Pancreas (tissue), 10 donors: ENCODE data around the gene FAM221B. TPM values are rescaled to one million over a fixed set of nuclear protein-coding genes. Genes with fewer than 3 reads are reported as not detected.

Experiments
- ATAC-seq, 4 donors: fragments of 200-7000 bp; cut with Tn5 transposase; one replicate each; pipeline versions ENCODE4 v1.8.0 to v1.9.1; 2020; ENCODE audit warnings: mild to moderate bottlenecking in 4 of 4, moderate library complexity in 4 of 4
- DNase-seq, 6 donors: peaks; one replicate each; pipeline ENCODE4 v3.0.0-alpha.2; 2020
- FAIRE-seq: peaks from 2 replicates; lab custom pipeline; 2012; peaks lifted over from hg19 to GRCh38; lab: Jason Lieb, UNC
- H3K27ac ChIP-seq, 4 donors: fragments of 200-600 bp; sonication (generic); 1 replicate in 3 of 4; 2 replicates in 1 of 4; pipeline versions ENCODE4 v1.5.0 to v1.8.0; 2020
- H3K27me3 ChIP-seq, 4 donors: fragments of 200-600 bp; one replicate each; pipeline ENCODE4 v1.8.0; 2021
- H3K36me3 ChIP-seq, 3 donors: fragments of 200-600 bp; sonication (generic) in 1 of 3; one replicate each; pipeline versions ENCODE4 v1.5.0 to v1.8.0; 2020 to 2021
- H3K4me1 ChIP-seq, 3 donors: fragments of 200-600 bp; one replicate each; pipeline ENCODE4 v1.8.0; 2021
- H3K4me3 ChIP-seq, 4 donors: fragments of 200-600 bp; sonication (generic) in 2 of 4; one replicate each; pipeline versions ENCODE4 v1.5.0 to v1.8.0; 2020 to 2021
- H3K9me3 ChIP-seq, 4 donors: fragments of 200-600 bp; one replicate each; pipeline ENCODE4 v1.8.0; 2021
- WGBS, 2 donors: extraction: QIAGEN DNeasy Blood & Tissue Kit; methylation state at CpG; one replicate each; pipeline ENCODE4 v1.1.7; 2013; 5-methylcytosine and 5-hydroxymethylcytosine counted together
- intact Hi-C, 3 donors: fragments of 100-400 bp; cut with DNase I; formaldehyde crosslinking; loops; one replicate each; pipeline versions ENCODE4 v1.11.1 to v1.14.2; 2022
- polyA plus RNA-seq, 2 donors: library from polyadenylated mRNA; stranded (reverse); fragments of 200-250 nt; gene quantifications; one replicate each; pipeline ENCODE4 v1.2.3, GENCODE V29; 2013
- total RNA-seq, 6 donors: library from RNA; stranded (reverse); fragmentation: NEBNext Ultra II Directional in 4 of 6; extraction: Animal tissue kit (Norgen Biotek cat#: 25700) in 4 of 6; gene quantifications; one replicate each; pipeline versions ENCODE4 v1.2.1 to v1.2.4, GENCODE V29; 2021 to 2023
- TF ChIP-seq, protein P1 (sequence below), 4 donors: fragments of 200-600 bp; sonication (generic) in 3 of 4; IDR thresholded peaks; one replicate each; pipeline versions ENCODE4 v1.5.0 to v1.8.0; 2021; ENCODE audit warnings: antibody characterized with exemption in 4 of 4
- donor health status: healthy with polysubstance abuse.
- donor health status: DM: no; HTN: no; CAD: no; lungs with moderate emphysema.
- donor health status: DM: no; HTN: no; CAD: no.
- donor health status: control.
- donor health status: control.
- donor health status: Bipolar disorder and iron deficiency.
- donor health status: DM: yes; HTN: yes; CAD: no.
- donor health status: DM: no; HTN: no; CAD: no.
- donor health status: DM: no; HTN: no; CAD: no.
- donor health status: DM: yes; HTN: yes; CAD: no.

Gene FAM221B
- total and polyA plus RNA-seq, 8 donors: 0.11 TPM; not detected in 7

DNA sequence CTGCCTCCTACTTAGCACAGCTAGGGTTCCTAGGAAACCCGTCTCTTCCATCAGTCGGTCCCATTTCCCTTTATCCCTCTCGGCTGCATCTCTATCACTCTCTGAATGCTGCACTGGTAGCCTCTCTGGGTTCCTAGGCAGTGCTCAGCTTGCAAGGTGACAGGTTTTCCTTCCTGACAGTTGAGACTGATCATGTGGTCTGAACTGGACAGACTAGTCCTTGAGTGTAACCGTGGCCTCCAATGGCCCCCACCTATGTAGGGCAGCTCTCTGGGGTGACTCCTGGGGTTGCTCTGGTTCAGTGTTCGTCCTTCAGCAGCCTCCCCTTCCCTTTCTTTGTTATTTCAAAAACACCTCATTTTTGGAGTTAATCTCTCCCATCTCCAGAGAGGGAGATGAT lies 4.3 kb upstream of the FAM221B start:
- intact Hi-C loops: no loop called here
- no peaks in the 10 kb centered on the region for H3K9me3 ChIP-seq
- H3K4me3 ChIP-seq: no peak overlapping the region
- FAIRE-seq (no peak), ATAC-seq (peak; percentile 14 to 58 (median 33)), DNase-seq (no peak)
- H3K27me3 ChIP-seq: no peaks in the 10 kb centered on the region
- WGBS, 2 donors: 50% methylated on average over 5 of the region's 5 CpGs
- peaks cover 12 to 31% (median 30%) of the 10 kb centered on the region in 3 donors for H3K4me1 ChIP-seq
- TF ChIP-seq, protein P1, sequence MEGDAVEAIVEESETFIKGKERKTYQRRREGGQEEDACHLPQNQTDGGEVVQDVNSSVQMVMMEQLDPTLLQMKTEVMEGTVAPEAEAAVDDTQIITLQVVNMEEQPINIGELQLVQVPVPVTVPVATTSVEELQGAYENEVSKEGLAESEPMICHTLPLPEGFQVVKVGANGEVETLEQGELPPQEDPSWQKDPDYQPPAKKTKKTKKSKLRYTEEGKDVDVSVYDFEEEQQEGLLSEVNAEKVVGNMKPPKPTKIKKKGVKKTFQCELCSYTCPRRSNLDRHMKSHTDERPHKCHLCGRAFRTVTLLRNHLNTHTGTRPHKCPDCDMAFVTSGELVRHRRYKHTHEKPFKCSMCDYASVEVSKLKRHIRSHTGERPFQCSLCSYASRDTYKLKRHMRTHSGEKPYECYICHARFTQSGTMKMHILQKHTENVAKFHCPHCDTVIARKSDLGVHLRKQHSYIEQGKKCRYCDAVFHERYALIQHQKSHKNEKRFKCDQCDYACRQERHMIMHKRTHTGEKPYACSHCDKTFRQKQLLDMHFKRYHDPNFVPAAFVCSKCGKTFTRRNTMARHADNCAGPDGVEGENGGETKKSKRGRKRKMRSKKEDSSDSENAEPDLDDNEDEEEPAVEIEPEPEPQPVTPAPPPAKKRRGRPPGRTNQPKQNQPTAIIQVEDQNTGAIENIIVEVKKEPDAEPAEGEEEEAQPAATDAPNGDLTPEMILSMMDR (IDR thresholded peaks at IDR 0.05): no peak
- H3K36me3 ChIP-seq: no peaks in the 10 kb centered on the region
- peak overlapping the region; percentile 71 to 94 (median 78) for H3K27ac ChIP-seq

DNA sequence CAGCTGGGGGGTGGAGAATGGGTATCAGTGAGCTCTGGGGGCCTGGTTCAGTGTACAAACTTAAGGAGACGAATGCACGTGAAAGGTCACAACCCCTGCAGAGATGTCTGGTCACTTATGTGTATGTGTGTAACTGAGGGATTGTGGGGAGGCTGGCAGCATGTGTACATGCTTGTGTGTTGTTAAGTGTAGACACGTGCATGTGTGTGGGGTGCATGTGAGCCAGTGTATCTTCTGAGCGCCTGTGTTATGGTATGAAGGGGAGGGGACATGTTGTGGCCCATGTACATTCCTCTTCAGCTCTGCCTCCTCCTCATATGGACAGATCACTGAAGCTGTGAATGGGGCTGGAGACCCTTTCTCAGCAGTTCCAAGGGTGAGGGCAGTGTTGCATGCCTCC lies 2.5 kb upstream of the FAM221B start:
- no peak for FAIRE-seq
- Histone ChIP-seq H3K27ac (no peak overlapping the region), H3K4me1 (peaks cover 12 to 31% (median 30%) of the 10 kb centered on the region in 3 donors), H3K27me3 (no peaks in the 10 kb centered on the region), H3K9me3 (no peaks in the 10 kb centered on the region), H3K4me3 (no peak overlapping the region), H3K36me3 (no peaks in the 10 kb centered on the region)
- WGBS, 2 donors: 79 to 80% methylated on average over 4 of the region's 4 CpGs
- no peak for ATAC-seq
- intact Hi-C loops: no loop called here
- TF ChIP-seq, protein P1 (IDR thresholded peaks at IDR 0.05): no peak
- no peak for DNase-seq

DNA sequence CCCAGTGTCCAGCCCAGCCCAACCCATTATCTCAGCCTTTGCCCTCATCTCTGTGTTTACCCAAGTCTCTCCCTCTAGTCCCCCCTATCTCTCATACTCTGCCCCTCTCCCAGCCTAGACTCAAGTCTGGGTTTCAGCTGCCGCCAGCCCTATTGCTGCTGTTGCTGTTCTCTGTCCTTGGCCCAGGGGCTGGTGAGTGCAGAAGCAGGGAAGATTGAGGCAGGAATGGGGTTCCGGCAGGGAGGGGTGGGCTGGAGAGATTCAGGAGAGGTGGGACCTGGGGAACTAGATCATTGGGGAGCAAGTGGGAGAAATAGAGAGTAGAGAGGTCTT lies 1.2 kb upstream of the FAM221B start:
- DNase-seq: no peak
- peak overlapping the region in 3 of 4 donors; percentile 69 to 81 (median 71) for H3K4me3 ChIP-seq
- no peak for FAIRE-seq
- H3K4me1 ChIP-seq: peaks cover 12 to 30% (median 24%) of the 10 kb centered on the region in 3 donors
- ATAC-seq: no peak
- 23 to 35% methylated on average over 2 of the region's 2 CpGs for WGBS, 2 donors
- H3K36me3 ChIP-seq: no peaks in the 10 kb centered on the region
- H3K27me3 ChIP-seq: no peaks in the 10 kb centered on the region
- peak overlapping the region in 2 of 4 donors; percentile 90 to 94 for H3K27ac ChIP-seq
- intact Hi-C loops: no loop called here
- no peaks in the 10 kb centered on the region for H3K9me3 ChIP-seq
- TF ChIP-seq, protein P1 (IDR thresholded peaks at IDR 0.05): no peak

DNA sequence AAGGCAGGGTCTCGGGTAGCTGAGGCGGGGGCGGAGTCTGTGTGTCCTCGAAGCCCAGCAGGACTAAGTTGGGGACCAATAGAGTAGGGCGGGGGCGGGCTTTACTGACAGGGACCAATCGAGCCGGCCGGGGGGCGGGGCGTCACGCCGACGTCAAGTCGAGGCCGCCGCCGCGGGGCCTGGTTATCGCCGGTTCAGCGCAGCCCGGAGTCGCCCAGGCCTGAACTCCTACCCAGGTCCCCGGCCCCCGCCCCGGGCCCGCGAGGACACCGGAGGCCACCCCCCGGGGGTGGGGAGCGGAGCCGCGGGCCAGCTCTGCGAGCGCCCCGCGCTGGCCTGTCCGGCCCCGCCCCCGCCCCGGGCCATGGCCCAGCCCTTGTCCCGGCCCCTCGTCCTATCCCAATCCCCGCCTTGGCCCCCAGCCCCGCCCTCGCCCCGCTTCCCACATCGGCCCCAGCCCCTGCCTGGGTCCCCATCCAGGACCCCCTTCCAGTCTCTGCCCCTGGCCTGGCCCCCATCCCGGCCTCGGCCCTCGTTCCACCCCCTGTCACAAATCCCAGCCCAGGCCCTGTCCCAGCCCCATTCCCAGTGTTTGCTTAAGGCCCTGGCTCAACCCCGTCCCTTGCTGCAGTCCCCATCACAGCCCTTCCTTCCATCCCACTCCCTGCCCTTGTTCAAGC lies 692 bp upstream of the FAM221B start, which contains the start of gene TMEM8B:
TSS of gene TMEM8B (plus strand) at position 145 of the 680 bp plus-strand sequence. CDS start at position 365, 220 bp downstream.
- Histone ChIP-seq H3K36me3 (no peaks in the 10 kb centered on the region), H3K27me3 (no peaks in the 10 kb centered on the region), H3K4me3 (peak within 1 kb of the TSS; percentile 46 to 81 (median 70)), H3K4me1 (peaks cover 8 to 26% (median 19%) of the 10 kb centered on the region in 3 donors), H3K9me3 (no peaks in the 10 kb centered on the region), H3K27ac (peak within 1 kb of the TSS; percentile 76 to 94 (median 86))
- FAIRE-seq: no peak
- WGBS, 2 donors: 0 to 1% methylated on average over 20 to 53 of the region's 53 CpGs
- peak; percentile 92 to 98 (median 97) for DNase-seq
- TF ChIP-seq, protein P1 (IDR thresholded peaks at IDR 0.05): no peak
- intact Hi-C loops: no loop called here
- peak; percentile 83 to 89 (median 86) for ATAC-seq

DNA sequence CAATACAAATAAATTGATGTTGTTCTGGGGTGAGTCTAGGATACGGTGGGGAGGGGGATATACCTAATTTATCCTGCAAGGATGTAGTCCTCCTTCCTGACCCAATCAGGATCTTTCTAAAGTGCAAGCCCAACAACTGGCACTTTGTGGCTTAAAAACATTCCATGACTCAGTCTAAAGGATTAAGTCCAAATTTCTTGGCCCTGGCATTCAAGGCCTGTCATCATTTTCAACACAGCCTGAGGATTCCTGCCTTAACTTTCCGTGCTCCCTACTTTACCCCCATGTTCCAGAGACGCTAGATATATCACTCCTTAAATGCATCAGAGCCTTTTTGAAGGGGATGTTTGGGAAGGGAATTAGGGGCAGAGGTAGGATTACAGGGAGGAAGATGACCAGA lies 1.0 kb downstream of the FAM221B start:
- intact Hi-C loops: no loop called here
- no peaks in the 10 kb centered on the region for H3K9me3 ChIP-seq
- no peaks in the 10 kb centered on the region for H3K36me3 ChIP-seq
- peaks cover 5 to 11% (median 6%) of the 10 kb centered on the region in 3 donors for H3K4me1 ChIP-seq
- no peaks in the 10 kb centered on the region for H3K27me3 ChIP-seq
- no peak for ATAC-seq
- DNase-seq: no peak
- FAIRE-seq: no peak
- no peak overlapping the region for H3K27ac ChIP-seq
- no peak overlapping the region for H3K4me3 ChIP-seq
- WGBS, 2 donors: 76 to 85% methylated on average over 3 of the region's 3 CpGs
- TF ChIP-seq, protein P1 (IDR thresholded peaks at IDR 0.05): no peak
